ENCODE results near the gene C19orf44.
A peak's percentile ranks its signal among the peaks of the same experiment; 100 is the strongest.
"Not testable (repeated sequence)": the region's sequence is repeated elsewhere in the genome, so short reads cannot be mapped to it uniquely, and the experiment has no call there.

Gene C19orf44

GRCh38 chr19:16496613-16496983 lies 404 bp downstream of the C19orf44 start:
- peak overlapping the region; percentile 96 for H3K27ac Mint-ChIP-seq
- H3K36me3 Mint-ChIP-seq: peaks cover 9% of the 10 kb centered on the region
- peaks cover 9% of the 10 kb centered on the region for H3K4me1 Mint-ChIP-seq
- DNase-seq (ENCODE audit: low spot score in 2 of 2) (no peak), ATAC-seq (no peak)
- H3K4me3 Mint-ChIP-seq: peak overlapping the region; percentile 96
- H3K9me3 Mint-ChIP-seq: no peaks in the 10 kb centered on the region

GRCh38 chr19:16497042-16497441 lies 848 bp downstream of the C19orf44 start:
- Mint-ChIP-seq H3K4me3 (peak overlapping the region; percentile 96), H3K9me3 (no peaks in the 10 kb centered on the region), H3K4me1 (peaks cover 9% of the 10 kb centered on the region), H3K27ac (peak overlapping the region; percentile 96), H3K36me3 (peaks cover 13% of the 10 kb centered on the region)
- ATAC-seq (no peak), DNase-seq (ENCODE audit: low spot score in 2 of 2) (no peak)

- ATAC-seq (no peak), DNase-seq (ENCODE audit: low spot score in 2 of 2) (no peak)
- peaks cover 20% of the 10 kb centered on the region for H3K36me3 Mint-ChIP-seq
- H3K27ac Mint-ChIP-seq: no peak overlapping the region
- peaks cover 9% of the 10 kb centered on the region for H3K4me1 Mint-ChIP-seq
- no peaks in the 10 kb centered on the region for H3K9me3 Mint-ChIP-seq
- peak overlapping the region; percentile 96 for H3K4me3 Mint-ChIP-seq
Observed at GRCh38 chr19:16497837-16498236, 1.6 kb downstream of the C19orf44 start.

GRCh38 chr19:16504271-16504670 lies 8.1 kb downstream of the C19orf44 start:
- no peaks in the 10 kb centered on the region for H3K9me3 Mint-ChIP-seq
- no peaks in the 10 kb centered on the region for H3K4me1 Mint-ChIP-seq
- ATAC-seq (no peak), DNase-seq (ENCODE audit: low spot score in 2 of 2) (no peak)
- H3K4me3 Mint-ChIP-seq: no peak overlapping the region
- H3K36me3 Mint-ChIP-seq: peaks cover 26% of the 10 kb centered on the region
- no peak overlapping the region for H3K27ac Mint-ChIP-seq

- ATAC-seq; H3K4me3 Mint-ChIP-seq; H3K27ac Mint-ChIP-seq; DNase-seq (ENCODE audit: low spot score in 2 of 2); H3K9me3 Mint-ChIP-seq; H3K4me1 Mint-ChIP-seq: not testable (repeated sequence)
- H3K36me3 Mint-ChIP-seq: peaks cover 30% of the 10 kb centered on the region
Observed at GRCh38 chr19:16506161-16506560, 10.0 kb downstream of the C19orf44 start.

- H3K4me1 Mint-ChIP-seq: no peaks in the 10 kb centered on the region
- H3K36me3 Mint-ChIP-seq: peaks cover 28% of the 10 kb centered on the region
- no peaks in the 10 kb centered on the region for H3K9me3 Mint-ChIP-seq
- no peak overlapping the region for H3K4me3 Mint-ChIP-seq
- no peak for DNase-seq (ENCODE audit: low spot score in 2 of 2)
- no peak for ATAC-seq
- no peak overlapping the region for H3K27ac Mint-ChIP-seq
Observed at GRCh38 chr19:16506961-16507360, 10.8 kb downstream of the C19orf44 start.

- H3K9me3 Mint-ChIP-seq: no peaks in the 10 kb centered on the region
- H3K27ac Mint-ChIP-seq: no peak overlapping the region
- H3K36me3 Mint-ChIP-seq: peaks cover 22% of the 10 kb centered on the region
- H3K4me1 Mint-ChIP-seq: no peaks in the 10 kb centered on the region
- H3K4me3 Mint-ChIP-seq: no peak overlapping the region
- no peak for ATAC-seq
- no peak for DNase-seq (ENCODE audit: low spot score in 2 of 2)
Observed at GRCh38 chr19:16508546-16508945, 12.4 kb downstream of the C19orf44 start.

- ATAC-seq (no peak), DNase-seq (ENCODE audit: low spot score in 2 of 2) (no peak)
- Mint-ChIP-seq H3K4me3 (no peak overlapping the region), H3K36me3 (peaks cover 22% of the 10 kb centered on the region), H3K9me3 (no peaks in the 10 kb centered on the region), H3K4me1 (no peaks in the 10 kb centered on the region), H3K27ac (no peak overlapping the region)
Observed at GRCh38 chr19:16509141-16510061, 13.2 kb downstream of the C19orf44 start.

GRCh38 chr19:16512611-16513010 lies 16.4 kb downstream of the C19orf44 start:
- Mint-ChIP-seq H3K36me3 (peaks cover 20% of the 10 kb centered on the region), H3K4me1 (peaks cover 10% of the 10 kb centered on the region), H3K27ac (peak overlapping the region; percentile 33)
- H3K9me3 Mint-ChIP-seq; ATAC-seq; H3K4me3 Mint-ChIP-seq; DNase-seq (ENCODE audit: low spot score in 2 of 2): not testable (repeated sequence)

GRCh38 chr19:16514383-16515019 lies 18.3 kb downstream of the C19orf44 start:
- no peak overlapping the region for H3K27ac Mint-ChIP-seq
- peaks cover 34% of the 10 kb centered on the region for H3K36me3 Mint-ChIP-seq
- peaks cover 13% of the 10 kb centered on the region for H3K4me1 Mint-ChIP-seq
- no peak for ATAC-seq
- DNase-seq (ENCODE audit: low spot score in 2 of 2): no peak
- H3K4me3 Mint-ChIP-seq: no peak overlapping the region
- H3K9me3 Mint-ChIP-seq: no peaks in the 10 kb centered on the region

- H3K27ac Mint-ChIP-seq: no peak overlapping the region
- ATAC-seq (no peak), DNase-seq (ENCODE audit: low spot score in 2 of 2) (no peak)
- H3K9me3 Mint-ChIP-seq: no peaks in the 10 kb centered on the region
- peaks cover 51% of the 10 kb centered on the region for H3K36me3 Mint-ChIP-seq
- H3K4me3 Mint-ChIP-seq: no peak overlapping the region
- peaks cover 13% of the 10 kb centered on the region for H3K4me1 Mint-ChIP-seq
Observed at GRCh38 chr19:16516381-16516780, 20.2 kb downstream of the C19orf44 start.

- no peak overlapping the region for H3K4me3 Mint-ChIP-seq
- ATAC-seq (peak; percentile 31), DNase-seq (ENCODE audit: low spot score in 2 of 2) (no peak)
- H3K36me3 Mint-ChIP-seq: peaks cover 53% of the 10 kb centered on the region
- peak overlapping the region; percentile 50 for H3K27ac Mint-ChIP-seq
- H3K9me3 Mint-ChIP-seq: no peaks in the 10 kb centered on the region
- peaks cover 13% of the 10 kb centered on the region for H3K4me1 Mint-ChIP-seq
Observed at GRCh38 chr19:16516923-16517610, 20.9 kb downstream of the C19orf44 start.

GRCh38 chr19:16518061-16518460 lies 21.9 kb downstream of the C19orf44 start:
- Mint-ChIP-seq H3K36me3 (peaks cover 62% of the 10 kb centered on the region), H3K4me3 (no peak overlapping the region), H3K9me3 (no peaks in the 10 kb centered on the region), H3K4me1 (peaks cover 13% of the 10 kb centered on the region), H3K27ac (no peak overlapping the region)
- DNase-seq (ENCODE audit: low spot score in 2 of 2): no peak
- ATAC-seq: no peak

GRCh38 chr19:16518483-16519229 lies 22.5 kb downstream of the C19orf44 start:
- DNase-seq (ENCODE audit: low spot score in 2 of 2): no peak
- H3K9me3 Mint-ChIP-seq: no peaks in the 10 kb centered on the region
- peaks cover 13% of the 10 kb centered on the region for H3K4me1 Mint-ChIP-seq
- H3K4me3 Mint-ChIP-seq: no peak overlapping the region
- H3K36me3 Mint-ChIP-seq: peaks cover 68% of the 10 kb centered on the region
- no peak for ATAC-seq
- H3K27ac Mint-ChIP-seq: no peak overlapping the region

- no peak overlapping the region for H3K4me3 Mint-ChIP-seq
- no peak for ATAC-seq
- no peak for DNase-seq (ENCODE audit: low spot score in 2 of 2)
- peaks cover 74% of the 10 kb centered on the region for H3K36me3 Mint-ChIP-seq
- H3K27ac Mint-ChIP-seq: no peak overlapping the region
- peaks cover 13% of the 10 kb centered on the region for H3K4me1 Mint-ChIP-seq
- H3K9me3 Mint-ChIP-seq: no peaks in the 10 kb centered on the region
Observed at GRCh38 chr19:16519230-16519687, 23.1 kb downstream of the C19orf44 start.
